ENCODE measurements around the gene ZFYVE28.

The ZFYVE28 gene

GRCh38 chr4:2350982-2351381 lies 67.5 kb downstream of the ZFYVE28 start:
- TF ChIP-seq RAD21 (IDR thresholded peaks at IDR 0.05; ENCODE audit: low read depth) (no peak), FOXM1 (IDR thresholded peaks at IDR 0.05; ENCODE audit: borderline replicate concordance, low read depth) (no peak)

GRCh38 chr4:2348786-2349185 lies 69.7 kb downstream of the ZFYVE28 start:
- TF ChIP-seq, protein P1, sequence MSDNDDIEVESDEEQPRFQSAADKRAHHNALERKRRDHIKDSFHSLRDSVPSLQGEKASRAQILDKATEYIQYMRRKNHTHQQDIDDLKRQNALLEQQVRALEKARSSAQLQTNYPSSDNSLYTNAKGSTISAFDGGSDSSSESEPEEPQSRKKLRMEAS (IDR thresholded peaks at IDR 0.05) = no peak
- no peak for TF ChIP-seq NFIC (IDR thresholded peaks at IDR 0.05)
- no peak for TF ChIP-seq TAF1 (IDR thresholded peaks at IDR 0.05; ENCODE audit: low read depth)
- TF ChIP-seq TEAD4 (IDR thresholded peaks at IDR 0.05) = no peak

GRCh38 chr4:2347190-2347589 lies 71.3 kb downstream of the ZFYVE28 start:
- TF ChIP-seq RAD21 (IDR thresholded peaks at IDR 0.05; ENCODE audit: low read depth) (no peak), EP300 (IDR thresholded peaks at IDR 0.05; ENCODE audit: borderline replicate concordance) (no peak), FOXM1 (IDR thresholded peaks at IDR 0.05; ENCODE audit: borderline replicate concordance, low read depth) (no peak), REST (IDR thresholded peaks at IDR 0.05; ENCODE audit: low read depth) (no peak), ZBTB7A (IDR thresholded peaks at IDR 0.05; ENCODE audit: low read depth) (no peak), NFIC (IDR thresholded peaks at IDR 0.05) (no peak), TCF12 (IDR thresholded peaks at IDR 0.05; ENCODE audit: low read depth) (no peak), EGR1 (IDR thresholded peaks at IDR 0.05) (no peak), CREB1 (IDR thresholded peaks at IDR 0.05; ENCODE audit: low read depth) (no peak), USF1 (IDR thresholded peaks at IDR 0.05) (no peak)
- TF ChIP-seq, protein P1 (IDR thresholded peaks at IDR 0.05) = no peak

- TF ChIP-seq FOXM1 (IDR thresholded peaks at IDR 0.05; ENCODE audit: borderline replicate concordance, low read depth) = no peak
- TF ChIP-seq TEAD4 (IDR thresholded peaks at IDR 0.05) = no peak
- TF ChIP-seq RAD21 (IDR thresholded peaks at IDR 0.05; ENCODE audit: low read depth) = no peak
- no peak for TF ChIP-seq YY1 (IDR thresholded peaks at IDR 0.05; ENCODE audit: low read depth)
- no peak for TF ChIP-seq TCF12 (IDR thresholded peaks at IDR 0.05; ENCODE audit: low read depth)
- no peak for TF ChIP-seq EP300 (IDR thresholded peaks at IDR 0.05; ENCODE audit: borderline replicate concordance)
- no peak for TF ChIP-seq ZBTB7A (IDR thresholded peaks at IDR 0.05; ENCODE audit: low read depth)
- TF ChIP-seq REST (IDR thresholded peaks at IDR 0.05; ENCODE audit: low read depth) = no peak
- no peak for TF ChIP-seq EGR1 (IDR thresholded peaks at IDR 0.05)
- TF ChIP-seq, protein P1 (IDR thresholded peaks at IDR 0.05) = no peak
- no peak for TF ChIP-seq CEBPB (IDR thresholded peaks at IDR 0.05)
- TF ChIP-seq TAF1 (IDR thresholded peaks at IDR 0.05; ENCODE audit: low read depth) = no peak
- TF ChIP-seq CREB1 (IDR thresholded peaks at IDR 0.05; ENCODE audit: low read depth) = no peak
- TF ChIP-seq USF1 (IDR thresholded peaks at IDR 0.05) = no peak
- no peak for TF ChIP-seq NFIC (IDR thresholded peaks at IDR 0.05)
These were observed 75.0 kb downstream of the ZFYVE28 start for GRCh38 chr4:2343476-2343875.

DNA sequence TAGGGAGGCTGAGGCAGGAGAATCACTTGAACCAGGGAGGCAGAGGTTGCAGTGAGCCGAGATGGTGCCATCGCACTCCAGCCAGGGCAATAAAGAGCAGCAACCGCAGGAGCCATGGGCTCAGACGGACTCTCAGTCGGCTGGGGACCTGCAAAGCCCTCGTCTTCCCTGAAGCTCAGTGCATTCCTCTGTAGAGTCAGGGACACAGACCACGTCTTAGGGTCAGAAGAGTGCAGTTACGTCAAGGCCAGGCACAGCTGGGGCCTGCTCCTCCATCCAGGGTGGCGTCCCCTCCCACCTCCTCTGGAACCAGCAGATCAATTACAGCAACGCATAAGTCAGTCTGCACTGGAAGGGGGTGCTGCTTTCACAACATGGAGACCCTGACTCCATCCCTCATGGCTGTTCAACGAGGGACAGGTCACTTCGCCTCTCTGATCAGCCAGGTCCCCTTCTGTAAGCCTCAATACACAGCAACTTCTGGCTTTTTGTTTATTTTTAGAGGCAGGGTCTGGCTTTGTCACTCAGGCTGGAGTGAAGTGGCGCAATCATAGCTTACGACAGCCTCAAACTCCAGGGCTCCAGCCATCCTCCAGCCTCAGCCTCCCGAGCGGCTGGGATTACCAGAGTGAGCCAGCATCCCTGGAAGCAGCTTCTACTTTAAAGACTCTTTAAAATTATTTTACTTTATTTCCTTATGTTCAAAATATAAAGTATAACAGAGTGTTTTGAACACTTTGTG lies 76.4 kb downstream of the ZFYVE28 start:
- TF ChIP-seq YY1 (IDR thresholded peaks at IDR 0.05; ENCODE audit: low read depth) (no peak), EGR1 (IDR thresholded peaks at IDR 0.05) (no peak)

- TF ChIP-seq USF1 (IDR thresholded peaks at IDR 0.05) (no peak), REST (IDR thresholded peaks at IDR 0.05; ENCODE audit: low read depth) (no peak), CREB1 (IDR thresholded peaks at IDR 0.05; ENCODE audit: low read depth) (no peak), TCF12 (IDR thresholded peaks at IDR 0.05; ENCODE audit: low read depth) (no peak), EP300 (IDR thresholded peaks at IDR 0.05; ENCODE audit: borderline replicate concordance) (no peak), FOXM1 (IDR thresholded peaks at IDR 0.05; ENCODE audit: borderline replicate concordance, low read depth) (no peak), EGR1 (IDR thresholded peaks at IDR 0.05) (no peak), TEAD4 (IDR thresholded peaks at IDR 0.05) (no peak), ZBTB7A (IDR thresholded peaks at IDR 0.05; ENCODE audit: low read depth) (no peak), CEBPB (IDR thresholded peaks at IDR 0.05) (no peak), RAD21 (IDR thresholded peaks at IDR 0.05; ENCODE audit: low read depth) (no peak)
These were observed 77.1 kb downstream of the ZFYVE28 start for GRCh38 chr4:2341261-2341841.
